Fibroblast of skin of right biceps (primary cell): ENCODE data around the gene FAM20B.
"Not testable (repeated sequence)": the region's sequence is repeated elsewhere in the genome, so short reads cannot be mapped to it uniquely, and the experiment has no call there.

Experiments
- DNase-seq: peaks from one replicate; pipeline ENCODE4 v3.0.0-alpha.2; 2013

The FAM20B gene

DNA sequence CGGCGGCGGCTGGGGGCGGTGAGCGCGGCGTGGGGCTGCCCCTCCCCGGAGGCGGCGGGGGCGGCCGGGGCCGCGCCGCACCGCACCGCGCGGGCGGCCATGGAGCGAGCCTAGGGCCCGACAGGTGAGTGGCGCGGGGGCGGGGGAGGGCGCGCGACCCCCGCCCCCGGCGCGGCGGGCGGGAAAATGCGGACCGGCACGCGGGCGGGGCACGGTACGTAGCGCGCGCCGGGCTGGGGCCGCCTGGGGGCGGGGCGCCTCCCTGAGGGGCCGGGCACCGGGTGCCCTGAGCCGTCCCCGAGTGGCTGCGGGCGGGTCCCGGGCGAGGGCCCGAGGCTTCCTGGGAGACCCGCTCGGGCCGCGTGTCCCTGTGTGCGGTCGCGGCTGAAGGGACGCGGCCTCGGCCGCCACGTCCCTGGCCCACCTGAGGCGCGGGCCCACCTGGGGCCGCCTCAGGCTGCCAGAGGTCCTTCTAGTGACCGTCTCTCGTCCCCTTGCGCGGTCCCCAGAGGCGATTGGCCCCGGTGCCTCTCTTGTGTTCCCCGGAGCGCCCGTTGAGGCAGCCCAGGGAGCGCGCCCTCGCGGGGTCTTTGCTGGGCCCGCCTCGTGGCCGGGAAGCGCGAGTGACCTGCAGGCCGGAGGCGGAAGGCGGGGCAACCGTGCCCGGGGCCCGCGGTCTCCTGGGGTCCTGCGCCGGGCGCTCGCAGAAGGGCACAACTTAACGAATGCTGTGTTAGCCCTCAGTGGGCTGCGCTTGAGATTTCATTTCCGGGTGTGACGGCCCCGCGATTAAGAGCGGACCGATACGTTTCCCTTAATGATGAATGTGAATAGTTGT is 500 bp downstream of the FAM20B start:
- DNase-seq = peak; percentile 56

- DNase-seq = no peak
Measured at GRCh38 chr1:179026813-179027669, 1.3 kb downstream of the FAM20B start.

GRCh38 chr1:179029321-179029759 is 3.6 kb downstream of the FAM20B start:
- DNase-seq = no peak

DNA sequence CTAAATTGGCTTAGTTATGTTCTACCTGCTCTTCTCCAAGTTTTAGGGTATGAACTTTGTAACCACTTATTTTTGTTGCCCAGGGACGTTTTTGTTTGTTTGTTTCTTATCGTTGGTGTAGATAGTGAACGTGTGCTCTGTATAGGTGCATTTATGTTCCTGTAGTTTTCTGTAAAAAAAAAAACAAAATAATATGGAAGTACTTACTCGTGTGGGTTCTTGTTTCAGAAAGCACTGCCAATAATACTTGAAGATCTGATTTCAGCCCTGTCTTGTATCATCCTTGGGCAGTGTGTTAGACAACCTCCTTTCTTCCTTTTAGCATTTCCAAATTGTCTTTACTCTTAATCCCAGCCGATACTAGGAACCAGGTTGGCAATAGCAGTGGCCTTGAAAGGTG is 4.4 kb downstream of the FAM20B start:
- DNase-seq = no peak

DNA sequence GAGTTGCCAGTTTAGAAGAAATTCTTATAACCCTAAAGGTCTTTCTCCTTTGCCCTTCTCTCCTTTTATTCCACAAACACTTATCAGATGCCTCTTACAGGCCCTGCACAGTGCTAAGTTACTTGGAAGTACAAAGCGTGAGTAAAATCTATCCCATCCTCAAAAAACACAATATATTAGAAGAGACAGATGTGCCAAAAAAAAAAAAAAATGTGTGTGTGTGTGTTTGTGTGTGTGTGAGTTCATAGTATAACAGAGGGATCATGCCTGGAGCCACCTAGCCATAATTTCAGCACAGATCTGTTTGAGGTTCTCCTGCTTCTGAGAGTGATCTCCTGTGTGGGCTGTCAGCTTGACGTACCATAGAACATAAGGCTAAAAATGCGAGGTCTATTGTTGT is 5.0 kb downstream of the FAM20B start:
- no peak for DNase-seq

- DNase-seq = no peak
Measured at GRCh38 chr1:179031284-179031683, 5.6 kb downstream of the FAM20B start.

DNA sequence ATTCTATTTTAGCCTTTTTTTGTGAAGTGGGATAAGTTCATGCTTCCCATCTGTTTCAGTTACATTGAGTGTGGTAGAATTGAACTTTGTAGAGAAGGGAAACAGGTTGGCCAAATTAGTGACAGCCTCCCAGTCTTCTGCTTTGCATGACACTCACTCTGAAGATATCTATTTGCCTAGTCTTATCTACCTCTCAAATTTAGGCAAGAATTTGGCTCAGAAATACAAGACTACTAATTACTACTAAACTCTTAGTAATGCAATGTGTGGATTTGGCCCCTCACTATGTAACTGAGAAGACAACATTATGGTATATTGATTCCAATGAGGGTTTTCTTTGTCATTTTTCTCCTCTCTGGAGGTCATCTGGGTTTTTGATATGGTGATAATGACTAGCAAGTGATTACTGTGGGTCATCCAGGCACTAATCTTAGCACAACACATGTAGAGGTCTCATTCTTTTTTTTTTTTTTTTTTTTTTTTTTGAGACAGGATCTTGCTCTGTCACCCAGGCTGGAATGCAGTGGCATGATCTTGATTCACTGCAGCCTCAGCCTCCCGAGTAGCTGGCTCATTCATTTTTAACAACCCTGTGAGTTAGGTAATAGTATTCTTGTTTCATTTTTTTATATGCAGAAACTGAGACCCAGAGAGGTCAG is 6.3 kb downstream of the FAM20B start:
- DNase-seq = peak; percentile 64

DNA sequence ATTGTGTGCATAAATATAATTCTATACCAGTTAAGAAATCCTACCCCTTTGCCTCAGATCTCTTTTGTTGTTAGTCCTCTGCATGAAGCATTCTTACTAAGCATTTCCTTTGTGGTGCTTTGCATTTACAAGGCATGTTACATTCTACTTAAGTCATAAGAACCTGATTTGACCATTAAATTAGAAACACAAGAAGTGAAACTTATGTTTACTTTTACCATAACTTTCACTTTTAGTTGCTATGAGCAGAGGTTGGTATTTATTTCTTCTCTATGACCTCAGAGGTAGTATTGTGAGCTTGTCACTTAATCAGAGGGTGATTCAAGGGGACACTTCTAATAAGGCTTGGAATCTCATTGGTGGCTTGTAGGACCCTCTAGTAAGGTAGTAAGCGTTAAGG is 9.0 kb downstream of the FAM20B start:
- peak; percentile 51 for DNase-seq

DNA sequence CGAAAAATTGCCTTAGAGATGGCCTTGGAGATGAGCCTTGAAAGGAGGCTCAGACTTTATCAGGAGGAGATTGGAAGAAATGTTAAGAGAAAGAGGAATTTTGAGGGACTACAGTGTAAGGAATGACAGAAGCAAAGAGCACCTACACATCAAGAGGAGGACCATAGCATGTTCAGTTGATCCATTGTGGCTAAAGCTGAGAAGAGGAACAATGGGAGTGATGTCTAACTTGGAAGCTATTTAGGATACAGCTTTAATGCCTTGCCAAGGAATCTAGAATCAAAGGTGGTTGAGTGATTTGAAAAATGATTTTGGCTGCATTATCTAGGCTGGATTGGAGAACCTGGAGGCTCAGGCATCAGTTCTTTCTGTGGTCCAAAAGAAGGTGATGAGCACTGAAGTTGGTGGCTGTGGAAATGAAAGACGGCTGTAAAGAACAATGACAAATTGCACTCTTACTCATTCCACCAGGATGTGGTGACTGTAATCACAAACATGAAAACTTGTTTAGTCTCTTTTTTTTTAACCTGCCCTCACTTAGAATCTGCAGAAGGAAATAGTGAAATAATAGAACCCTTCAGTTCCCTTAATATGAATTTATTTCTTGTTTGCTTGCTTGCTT is 11.3 kb downstream of the FAM20B start:
- DNase-seq = peak; percentile 74

GRCh38 chr1:179038528-179039281 is 13.0 kb downstream of the FAM20B start:
- peak; percentile 6 for DNase-seq

DNA sequence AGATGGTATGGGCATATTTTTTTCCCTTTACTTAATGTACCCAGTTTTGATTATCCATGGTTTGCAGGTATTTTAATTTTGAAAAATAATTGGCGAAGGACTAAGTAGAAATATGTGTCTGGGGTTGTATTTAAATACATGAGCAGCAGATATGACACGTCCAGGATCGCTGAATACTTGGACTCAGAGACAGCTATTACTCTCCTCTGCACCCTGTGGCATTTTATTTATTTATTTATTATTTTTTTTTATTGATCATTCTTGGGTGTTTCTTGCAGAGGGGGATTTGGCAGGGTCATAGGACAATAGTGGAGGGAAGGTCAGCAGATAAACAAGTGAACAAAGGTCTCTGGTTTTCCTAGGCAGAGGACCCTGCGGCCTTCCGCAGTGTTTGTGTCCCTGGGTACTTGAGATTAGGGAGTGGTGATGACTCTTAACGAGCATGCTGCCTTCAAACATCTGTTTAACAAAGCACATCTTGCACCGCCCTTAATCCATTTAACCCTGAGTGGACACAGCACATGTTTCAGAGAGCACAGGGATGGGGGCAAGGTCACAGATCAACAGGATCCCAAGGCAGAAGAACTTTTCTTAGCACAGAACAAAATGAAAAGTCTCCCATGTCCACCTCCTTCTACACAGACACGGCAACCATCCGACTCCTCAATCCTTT is 13.9 kb downstream of the FAM20B start:
- DNase-seq = not testable (repeated sequence)

- DNase-seq = not testable (repeated sequence)
Measured at GRCh38 chr1:179040175-179040551, 14.5 kb downstream of the FAM20B start.

DNA sequence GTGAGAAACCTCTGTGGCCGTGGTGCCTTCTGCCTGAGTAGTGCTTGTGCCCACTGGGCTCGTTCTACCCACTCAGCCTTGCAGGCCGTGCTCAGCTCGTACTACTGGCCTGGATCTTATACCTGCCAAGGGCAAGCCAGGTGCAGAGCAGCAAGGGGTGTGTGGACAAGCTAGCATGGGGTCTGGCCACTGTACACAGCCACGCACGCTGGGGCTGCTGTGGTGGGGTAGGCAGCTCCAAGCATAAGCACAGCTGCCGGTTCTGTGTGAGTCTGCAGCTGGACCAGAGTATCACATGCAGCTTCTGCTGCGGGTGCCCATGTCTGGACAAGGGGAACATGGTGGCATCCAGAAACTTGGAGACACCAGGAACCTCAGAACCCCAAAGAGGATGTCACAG is 16.4 kb downstream of the FAM20B start:
- no peak for DNase-seq

GRCh38 chr1:179042700-179043099 is 17.0 kb downstream of the FAM20B start:
- no peak for DNase-seq

DNA sequence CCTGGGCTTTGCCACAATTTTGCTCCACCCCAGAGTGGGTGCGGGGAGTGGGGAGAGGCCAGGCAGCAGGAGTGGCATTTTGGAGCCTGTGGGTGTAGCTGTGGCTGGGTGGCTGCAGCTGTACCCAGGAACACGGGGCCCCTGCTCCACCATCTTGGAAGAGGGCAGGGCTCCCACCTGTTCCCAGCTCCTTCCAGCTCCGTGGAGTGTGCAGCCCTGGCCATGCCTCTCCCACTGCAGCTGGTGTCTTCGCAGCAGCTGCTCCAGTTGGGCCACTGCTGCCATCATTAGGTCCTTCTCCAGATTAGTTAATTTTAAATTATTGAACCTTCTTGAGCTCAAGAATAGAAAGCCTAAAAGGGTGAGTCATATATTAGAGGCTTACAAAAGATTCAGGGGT is 17.6 kb downstream of the FAM20B start:
- no peak for DNase-seq

DNA sequence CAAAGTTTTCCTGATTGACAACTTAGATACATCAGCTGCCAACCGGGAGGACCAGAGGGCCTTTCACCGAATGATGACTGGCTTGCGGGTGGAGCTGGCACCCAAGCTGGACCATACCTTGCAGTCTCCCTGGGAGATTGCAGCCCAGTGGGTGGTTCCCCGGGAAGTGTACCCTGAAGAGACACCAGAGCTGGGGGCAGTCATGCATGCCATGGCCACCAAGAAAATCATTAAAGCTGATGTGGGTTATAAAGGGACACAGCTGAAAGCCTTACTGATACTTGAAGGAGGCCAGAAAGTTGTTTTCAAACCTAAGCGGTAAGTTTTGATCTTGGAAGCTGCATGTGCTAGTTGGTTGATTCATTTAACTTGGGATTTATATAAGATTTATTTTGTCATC is 18.2 kb downstream of the FAM20B start:
- no peak for DNase-seq

DNA sequence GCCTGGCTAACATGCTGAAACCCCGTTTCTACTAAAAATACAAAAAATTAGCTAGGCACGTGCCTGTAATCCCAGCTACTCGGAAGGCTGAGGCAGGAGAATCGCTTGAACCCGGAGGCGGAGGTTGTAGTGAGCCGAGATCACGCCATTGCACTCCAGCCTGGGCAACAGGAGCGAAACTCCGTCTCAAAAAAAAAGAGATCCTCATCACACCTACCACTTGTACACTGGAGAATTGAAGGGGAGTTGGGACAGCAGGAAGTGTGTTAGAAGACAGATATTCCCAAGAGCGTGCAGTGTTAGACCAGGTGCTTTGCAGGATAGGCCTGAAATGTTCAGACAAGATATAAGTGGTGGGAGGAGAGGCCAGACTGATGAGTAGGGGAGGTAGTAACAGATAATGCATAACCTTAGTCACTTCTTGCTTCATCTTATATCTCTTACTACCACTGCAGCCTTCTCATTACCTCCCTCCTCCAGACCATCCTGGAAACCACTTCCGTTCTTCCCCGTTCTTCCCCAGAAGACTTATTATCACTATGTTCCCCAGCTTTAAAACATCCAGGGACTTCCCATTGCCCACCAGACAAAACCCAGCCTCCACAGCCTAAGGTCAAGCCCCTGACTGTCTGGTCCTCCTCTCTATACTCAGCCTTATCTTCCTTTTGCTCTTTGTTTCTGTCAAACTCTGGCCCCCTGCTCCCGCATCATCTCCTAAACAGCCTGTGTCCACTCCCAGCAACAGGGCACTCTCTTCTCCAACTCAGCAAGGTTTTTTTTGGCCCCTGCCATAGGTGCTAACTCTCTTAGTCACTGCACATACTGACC is 21.3 kb downstream of the FAM20B start:
- DNase-seq = peak; percentile 19

GRCh38 chr1:179047636-179047997 is 21.9 kb downstream of the FAM20B start:
- peak; percentile 40 for DNase-seq

DNA sequence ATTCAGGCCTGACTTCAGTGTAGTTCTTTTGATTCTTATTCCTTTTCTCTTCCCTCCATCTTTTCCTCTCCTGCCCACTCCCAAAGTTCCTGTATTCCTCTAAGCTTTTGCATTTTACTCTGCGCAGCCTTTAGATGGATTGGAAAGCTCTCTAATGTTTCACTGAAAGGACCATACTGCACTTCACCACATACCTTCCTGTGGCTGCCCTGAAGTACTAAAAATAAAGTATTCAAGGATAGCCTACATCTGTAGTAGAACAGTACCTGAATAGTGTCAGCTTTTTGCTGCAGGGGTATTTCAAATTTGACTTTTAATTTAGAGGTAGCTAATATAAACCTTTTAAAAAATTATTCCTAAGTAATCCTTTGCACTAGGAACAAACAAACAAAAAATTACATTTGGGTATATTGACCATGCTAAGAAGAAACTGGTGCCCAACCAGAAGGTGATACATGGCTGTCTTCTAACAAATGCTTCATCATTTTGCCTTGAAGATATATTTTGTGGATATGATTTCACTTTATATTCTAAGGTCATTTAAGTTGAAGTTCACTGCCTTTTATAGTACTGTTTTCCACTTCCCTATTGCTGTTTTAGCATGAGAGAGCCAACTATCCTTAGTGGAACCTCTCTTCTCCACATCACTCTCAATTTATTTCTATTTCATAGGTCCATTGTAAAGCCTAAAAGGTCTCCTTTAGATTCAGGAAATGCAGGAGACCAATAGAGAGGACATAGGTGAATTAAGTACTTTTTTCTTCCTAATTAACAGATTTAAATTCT is 22.8 kb downstream of the FAM20B start:
- DNase-seq = no peak

DNA sequence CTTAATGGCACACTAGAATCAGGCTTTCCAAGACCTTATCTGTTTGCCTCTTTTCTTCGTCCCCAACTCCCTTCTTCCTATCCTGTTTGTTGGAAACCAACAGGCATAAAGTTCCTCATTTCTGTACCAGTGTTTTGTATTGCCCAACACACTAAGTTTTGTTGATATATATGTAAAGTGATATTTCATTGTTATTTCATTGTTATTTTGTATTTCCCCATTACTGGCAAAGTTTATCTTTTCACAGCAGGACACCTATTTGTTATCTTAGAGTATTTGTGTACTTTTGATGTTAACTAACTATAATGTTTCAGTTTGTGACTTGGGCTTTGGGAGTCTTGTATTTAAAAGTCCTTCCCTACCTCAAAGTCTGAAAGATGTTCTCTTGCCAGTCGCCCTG is 27.1 kb downstream of the FAM20B start:
- DNase-seq = no peak
